ENCODE data around the gene FAM168A. TPM values are rescaled to one million over a fixed set of nuclear protein-coding genes. Genes with fewer than 3 reads are reported as not detected.

The FAM168A gene
- total RNA-seq, 1 donor from 2014 or later: 29.7 TPM

DNA sequence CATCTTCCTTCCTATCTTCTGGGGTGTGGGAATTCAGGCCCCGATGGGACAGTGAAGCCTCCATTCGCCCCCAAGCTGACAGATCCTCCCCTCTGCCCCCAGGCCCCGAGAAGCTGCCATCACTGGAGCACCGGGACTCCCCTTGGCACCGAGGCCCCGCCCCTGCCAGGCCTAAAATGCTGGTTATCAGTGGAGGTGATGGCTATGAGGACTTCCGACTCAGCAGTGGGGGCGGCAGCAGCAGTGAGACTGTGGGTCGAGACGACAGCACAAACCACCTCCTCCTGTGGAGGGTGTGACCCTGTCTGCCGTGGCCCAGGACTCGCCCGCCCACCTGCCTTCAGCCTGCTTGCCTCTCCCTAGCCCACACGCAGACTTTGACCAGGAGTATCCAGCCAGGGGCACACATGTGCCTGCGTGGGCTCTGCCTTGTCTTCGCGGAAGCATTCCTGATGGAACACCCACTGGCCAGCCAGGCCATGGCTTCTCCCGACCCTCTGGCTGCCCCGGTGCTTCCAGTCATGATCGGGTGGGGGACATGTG is 230.4 kb downstream of the FAM168A start:
- no peak for DNase-seq (ENCODE audit: low spot score)

DNA sequence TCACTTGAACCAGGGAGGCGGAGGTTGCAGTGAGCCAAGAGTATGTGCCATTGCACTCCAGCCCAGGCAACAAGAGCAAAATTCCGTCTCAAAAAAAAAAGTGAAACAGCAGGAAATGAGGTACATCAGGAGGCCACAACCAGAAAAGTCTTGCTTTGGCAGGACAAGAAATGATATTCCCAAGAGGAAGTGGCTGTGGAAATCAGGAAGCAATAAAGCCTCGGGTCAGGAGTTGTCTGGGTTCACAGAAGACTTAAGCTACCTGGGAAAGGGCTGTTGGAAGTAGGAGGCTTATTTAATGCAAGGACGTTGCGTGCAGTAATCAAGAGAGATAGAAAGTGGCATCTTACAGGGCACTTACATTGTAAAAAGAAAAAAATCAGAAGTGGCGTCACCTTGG is 231.0 kb downstream of the FAM168A start:
- no peak for DNase-seq (ENCODE audit: low spot score)

DNA sequence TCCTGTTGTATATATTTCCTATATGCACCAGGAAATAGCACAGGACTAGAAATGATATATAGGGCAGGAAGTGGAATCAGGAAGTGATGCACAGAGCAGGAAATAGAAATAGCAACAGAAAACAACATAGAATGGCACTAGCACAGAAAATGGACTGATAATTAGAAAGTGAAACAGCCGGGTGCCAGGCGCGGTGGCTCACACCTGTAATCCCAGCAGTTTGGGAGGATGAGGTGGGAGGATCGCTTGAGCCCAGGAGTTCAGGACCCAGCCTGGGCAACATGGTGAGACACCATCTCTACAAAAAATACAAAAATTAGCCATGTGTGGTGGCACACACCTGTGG is 231.7 kb downstream of the FAM168A start:
- no peak for DNase-seq (ENCODE audit: low spot score)

DNA sequence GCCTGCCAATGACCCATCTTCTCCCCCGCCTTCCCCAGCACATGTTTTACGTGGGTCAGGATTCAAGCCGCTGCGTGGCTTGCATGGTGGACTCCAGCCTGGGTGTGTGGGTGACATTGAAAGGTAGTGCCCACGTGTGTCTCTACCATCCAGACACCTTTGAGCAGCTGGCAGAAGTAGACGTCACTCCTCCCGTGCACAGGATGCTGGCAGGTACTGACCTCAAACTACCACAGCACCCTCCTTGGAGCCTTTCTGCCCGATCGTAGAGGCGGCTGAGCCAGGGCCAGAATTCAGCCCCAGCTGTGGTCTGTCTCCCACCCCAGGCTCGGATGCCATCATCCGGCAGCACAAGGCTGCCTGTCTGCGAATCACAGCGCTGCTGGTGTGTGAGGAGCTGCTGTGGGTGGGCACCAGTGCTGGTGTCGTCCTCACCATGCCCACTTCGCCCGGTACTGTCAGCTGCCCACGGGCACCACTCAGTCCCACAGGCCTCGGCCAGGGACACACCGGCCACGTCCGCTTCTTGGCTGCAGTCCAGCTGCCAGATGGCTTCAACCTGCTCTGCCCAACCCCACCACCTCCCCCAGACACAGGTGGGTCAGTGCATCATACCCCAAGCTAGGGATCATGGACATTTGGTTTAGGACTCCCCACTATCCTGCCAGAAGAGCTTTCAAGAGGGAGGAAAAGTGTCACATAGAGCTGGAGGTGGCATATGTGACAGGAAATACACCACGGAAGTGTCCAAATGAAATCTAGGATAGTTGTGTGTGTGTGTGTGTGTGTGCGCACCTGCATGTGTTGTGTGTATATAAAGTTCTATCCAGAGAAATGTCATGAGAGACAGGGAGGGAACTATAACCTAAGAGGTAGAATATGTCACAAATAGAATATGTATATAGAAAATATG is 232.3 kb downstream of the FAM168A start:
- DNase-seq (ENCODE audit: low spot score): no peak

DNA sequence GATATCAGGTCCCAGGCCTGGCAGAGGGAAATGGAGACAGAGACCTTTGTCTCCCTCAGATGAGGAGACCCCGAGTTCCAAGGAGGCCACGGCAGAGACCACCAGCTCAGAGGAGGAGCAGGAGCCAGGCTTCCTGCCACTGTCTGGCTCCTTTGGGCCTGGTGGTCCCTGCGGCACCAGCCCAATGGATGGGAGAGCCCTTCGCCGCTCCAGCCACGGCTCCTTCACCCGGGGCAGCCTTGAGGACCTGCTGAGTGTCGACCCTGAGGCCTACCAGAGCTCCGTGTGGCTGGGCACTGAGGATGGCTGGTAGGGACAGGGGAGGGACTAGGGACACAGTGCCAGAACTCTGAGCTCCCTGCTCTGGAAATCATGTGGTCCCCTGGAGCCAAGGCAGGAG is 234.8 kb downstream of the FAM168A start:
- no peak for DNase-seq (ENCODE audit: low spot score)

DNA sequence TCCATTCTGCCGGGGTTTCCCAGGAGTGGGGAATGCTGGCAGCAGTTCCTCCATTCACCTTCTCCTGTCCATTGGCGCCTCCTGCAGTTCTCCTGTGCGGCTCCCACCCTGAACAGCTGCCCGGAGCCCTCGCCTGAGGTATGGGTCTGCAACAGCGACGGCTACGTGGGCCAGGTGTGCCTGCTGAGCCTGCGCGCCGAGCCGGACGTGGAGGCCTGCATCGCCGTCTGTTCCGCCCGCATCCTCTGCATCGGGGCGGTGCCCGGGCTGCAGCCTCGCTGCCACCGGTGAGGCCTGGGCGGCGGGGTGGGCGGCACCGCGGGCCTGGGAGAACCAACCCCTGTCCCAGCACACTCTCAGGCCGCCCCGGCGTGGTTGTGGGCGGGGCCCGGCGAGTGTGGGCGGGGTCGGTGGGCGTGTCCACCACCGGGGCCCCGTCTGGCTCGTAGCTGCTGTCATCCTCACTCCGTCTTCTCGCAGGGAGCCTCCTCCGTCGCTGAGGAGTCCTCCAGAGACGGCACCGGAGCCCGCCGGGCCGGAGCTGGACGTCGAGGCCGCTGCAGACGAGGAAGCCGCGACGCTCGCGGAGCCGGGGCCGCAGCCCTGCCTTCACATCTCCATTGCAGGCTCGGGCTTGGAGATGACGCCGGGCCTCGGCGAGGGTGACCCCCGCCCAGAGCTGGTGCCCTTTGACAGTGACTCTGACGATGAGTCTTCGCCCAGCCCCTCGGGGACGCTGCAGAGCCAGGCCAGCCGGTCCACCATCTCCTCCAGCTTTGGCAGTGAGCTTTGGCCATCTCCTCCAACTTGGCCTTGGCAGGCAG is 235.7 kb downstream of the FAM168A start:
- no peak for DNase-seq (ENCODE audit: low spot score)

DNA sequence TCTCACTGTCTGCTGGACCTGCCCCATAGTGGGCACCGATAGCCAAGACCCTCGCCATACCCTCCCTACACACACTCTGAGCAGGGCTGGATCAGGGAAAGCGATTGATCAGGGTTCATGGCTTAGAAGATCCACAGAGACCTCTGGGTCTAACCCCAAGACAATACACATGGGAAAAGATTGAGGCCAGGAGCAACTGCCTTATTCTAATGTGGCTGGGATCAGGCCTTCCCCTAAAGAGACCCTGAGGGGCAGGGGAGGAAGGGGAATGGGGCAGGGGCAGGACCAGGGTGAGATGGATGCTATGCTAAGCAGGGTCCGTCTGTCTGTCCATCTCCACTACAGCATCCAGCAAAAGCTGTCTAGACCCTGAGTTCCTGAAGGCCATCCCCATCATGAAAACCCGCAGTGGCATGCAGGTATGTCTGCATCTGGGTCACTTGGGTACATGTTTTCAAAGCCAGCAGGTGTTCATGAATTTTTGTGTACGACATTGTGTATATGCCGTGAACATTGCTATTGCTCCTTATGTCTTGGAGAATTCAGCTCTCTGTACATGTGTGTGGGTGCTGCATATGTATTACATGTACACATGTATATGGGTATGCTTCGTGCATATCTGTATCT is 237.1 kb downstream of the FAM168A start:
- DNase-seq (ENCODE audit: low spot score): no peak

DNA sequence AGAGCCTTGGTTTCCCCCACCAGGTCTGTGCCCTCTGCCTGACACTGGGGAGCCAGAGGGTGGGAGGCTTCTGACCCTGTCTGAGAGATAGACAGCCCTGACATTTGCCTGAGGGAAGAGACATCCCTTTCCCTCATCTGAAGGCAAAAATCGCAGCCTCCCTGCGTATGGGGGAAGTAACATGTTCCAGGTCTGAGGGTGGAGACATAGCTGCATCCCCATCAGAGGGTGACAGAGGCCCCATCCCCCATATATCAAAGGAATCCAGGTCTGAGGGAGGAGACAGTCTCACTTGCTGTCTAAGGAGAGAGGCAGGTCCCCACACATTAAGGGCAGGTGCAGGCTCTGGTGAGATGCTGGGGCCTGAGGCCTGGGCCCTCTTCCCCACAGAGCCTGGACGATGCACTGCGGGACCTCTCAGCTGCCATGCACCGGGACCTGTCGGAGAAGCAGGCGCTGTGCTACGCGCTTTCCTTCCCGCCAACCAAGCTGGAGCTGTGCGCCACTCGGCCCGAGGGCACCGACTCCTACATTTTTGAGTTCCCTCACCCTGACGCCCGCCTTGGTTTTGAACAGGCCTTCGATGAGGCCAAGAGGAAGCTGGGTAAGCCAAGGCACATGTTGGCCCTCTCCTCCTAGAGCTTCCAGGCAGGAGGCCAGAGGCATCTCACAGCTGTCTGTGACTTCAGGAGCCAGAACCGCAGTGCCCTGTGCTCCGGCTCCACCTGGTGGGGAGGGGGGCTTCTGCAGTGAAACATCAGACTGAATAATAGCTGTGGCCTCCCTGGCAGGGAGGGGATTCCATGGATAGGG is 237.8 kb downstream of the FAM168A start:
- no peak for DNase-seq (ENCODE audit: low spot score)

DNA sequence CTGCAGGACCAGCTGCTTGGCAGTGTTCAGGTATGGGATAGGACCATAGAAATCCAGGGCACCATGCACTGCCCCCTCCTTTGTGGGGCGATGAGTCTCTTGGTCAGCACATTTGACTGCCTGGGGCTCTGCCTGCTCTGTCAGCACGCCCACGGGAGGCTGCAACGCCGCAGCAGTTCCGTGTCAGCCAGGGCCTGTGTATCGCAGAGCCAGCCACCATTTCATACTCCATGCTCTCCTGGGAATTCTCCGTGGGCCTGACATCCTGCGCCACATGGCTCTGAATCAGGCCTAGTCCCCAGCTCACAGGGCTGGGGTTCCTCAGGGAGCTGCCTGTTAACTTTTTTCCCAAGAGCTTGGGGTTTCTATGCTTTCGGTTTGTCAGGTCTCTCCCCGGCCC is 238.6 kb downstream of the FAM168A start:
- DNase-seq (ENCODE audit: low spot score): no peak

DNA sequence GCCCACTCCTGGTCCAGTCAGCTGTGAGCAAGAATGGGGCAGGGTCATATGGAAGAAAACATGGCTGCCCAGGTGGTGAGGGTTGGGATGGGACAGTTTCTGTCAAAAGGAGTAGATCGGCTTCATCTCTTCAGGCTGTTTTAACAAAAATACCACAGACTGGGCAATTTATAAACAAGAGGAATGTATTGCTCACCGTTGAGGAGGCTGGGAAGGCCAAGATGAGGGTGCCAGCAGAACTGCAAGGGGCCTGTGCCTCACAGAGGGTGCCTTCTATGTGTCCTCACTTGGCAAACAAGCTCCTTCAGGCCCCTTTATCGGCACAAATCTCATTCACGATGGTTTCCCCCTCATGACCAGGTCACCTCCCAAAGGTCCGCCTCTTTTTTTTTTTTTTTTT is 239.8 kb downstream of the FAM168A start:
- DNase-seq (ENCODE audit: low spot score): no peak

DNA sequence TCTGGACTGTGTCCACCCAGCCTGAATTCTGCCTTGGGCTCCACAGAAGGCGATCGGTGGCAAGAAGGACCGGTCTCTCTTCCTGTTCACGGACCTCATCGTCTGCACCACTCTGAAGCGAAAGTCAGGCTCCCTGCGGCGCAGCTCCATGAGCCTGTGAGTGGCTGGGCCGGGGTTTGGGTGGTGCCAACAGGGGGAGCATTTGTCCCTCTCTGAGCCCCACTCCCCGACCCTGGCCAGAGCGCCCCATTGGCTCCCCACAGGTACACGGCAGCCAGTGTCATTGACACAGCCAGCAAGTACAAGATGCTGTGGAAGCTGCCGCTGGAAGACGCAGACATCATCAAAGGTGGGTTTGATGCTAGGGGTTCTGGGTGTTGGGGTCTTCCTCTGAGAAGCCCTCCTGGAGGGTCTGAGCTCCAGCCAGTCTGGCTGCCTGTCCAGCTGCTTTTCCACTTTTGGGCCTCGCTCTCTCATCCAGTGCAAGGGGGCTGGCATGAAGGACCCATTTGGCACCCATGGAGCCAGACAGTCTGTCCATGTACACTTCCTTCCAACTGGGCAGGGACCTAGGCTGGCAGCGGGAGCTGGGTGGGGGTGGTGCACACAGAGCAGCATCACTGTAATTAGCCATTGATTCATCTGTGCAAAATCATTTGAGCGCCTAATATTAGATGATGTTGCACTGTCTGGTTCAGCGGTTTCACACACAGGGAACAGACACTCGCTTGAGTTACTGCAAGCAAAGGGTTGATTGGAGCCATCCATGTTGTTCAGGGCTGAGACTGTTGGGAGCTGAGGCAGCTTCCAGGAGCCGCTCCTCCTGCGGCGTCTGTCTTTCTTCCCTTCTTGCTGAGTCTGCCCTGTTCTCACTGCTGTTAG is 240.7 kb downstream of the FAM168A start:
- no peak for DNase-seq (ENCODE audit: low spot score)

DNA sequence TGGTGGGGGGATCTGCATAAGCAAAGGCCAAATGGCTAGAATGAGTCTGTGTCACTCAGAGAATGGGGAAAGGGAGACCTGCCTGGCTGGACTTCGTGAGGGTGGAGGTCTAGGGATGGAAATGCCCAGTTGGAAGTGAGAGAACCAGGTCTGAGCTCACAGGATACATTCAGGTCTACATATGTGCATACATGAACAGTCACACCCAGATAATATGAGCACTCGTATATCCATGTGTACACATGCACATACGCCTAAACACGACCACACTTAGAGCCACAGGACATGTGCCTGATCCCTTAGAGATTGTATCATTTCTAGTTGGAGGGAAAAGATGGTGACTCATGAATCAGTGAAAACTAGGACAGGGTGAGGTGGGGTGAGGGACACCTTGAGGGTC is 242.8 kb downstream of the FAM168A start:
- DNase-seq (ENCODE audit: low spot score): no peak

DNA sequence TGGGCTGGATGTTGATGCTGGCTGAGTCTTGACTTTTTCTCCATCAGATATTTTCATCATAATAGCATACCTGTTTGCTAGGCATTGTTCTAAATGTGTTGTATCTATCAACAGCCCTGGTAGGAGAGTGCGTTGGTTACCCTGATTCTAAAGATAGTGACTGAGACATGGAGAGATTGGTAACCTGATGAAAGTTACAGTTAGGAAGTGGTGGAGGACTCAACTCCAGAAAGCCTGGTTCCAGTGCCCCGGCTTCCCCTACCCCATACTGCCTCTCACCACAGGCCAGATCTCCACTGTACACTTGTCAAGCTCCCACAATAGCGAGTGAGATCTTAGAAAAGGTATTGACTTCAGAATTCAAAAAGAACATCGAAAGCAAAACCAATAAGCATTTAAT is 244.5 kb downstream of the FAM168A start:
- no peak for DNase-seq (ENCODE audit: low spot score)

DNA sequence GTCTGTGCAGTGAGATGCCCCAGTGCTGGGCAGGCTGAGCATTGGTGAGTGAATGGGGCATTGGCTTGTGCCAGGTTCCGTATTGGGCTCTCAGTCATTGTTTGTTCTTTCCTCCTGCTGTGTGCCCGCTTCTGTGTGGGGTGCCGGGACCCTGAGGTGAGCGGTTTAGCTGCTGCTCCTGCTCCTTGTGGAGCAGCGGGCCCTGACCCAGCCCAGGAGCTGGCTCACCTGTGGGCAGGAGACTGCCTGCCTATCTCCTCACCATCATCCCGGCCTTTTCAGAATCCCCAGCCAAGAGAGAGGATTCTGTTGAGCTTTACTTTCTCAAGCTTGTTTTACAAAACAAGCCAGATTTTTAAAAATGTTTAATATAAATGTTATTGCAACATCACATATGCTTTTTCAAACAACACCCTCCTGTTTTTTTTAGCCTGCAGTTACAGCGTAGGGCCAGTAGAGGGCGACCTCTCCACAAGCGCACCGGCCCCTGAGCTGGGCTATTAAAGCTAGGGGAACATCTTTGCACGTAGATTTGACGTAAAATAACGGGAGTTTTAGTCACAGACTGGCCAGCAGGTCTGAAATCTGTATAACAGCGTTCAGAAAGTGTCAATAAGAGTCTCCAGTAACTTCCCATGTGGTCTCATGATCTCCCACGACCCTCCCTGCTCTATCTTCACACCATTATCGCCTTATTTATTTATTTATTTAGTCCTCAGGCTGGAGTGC is 246.8 kb downstream of the FAM168A start:
- no peak for DNase-seq (ENCODE audit: low spot score)

Other genes starting within 250 kb of the FAM168A start
- 3.6 TPM for gene RELT, start 221.7 kb downstream of the FAM168A start, total RNA-seq
- gene PLEKHB1, start 48.5 kb upstream of the FAM168A start, total RNA-seq: 10.8 TPM
- gene RAB6A, start 163.0 kb upstream of the FAM168A start, total RNA-seq: 121 TPM
- gene MRPL48, start 189.8 kb upstream of the FAM168A start, total RNA-seq: 39.4 TPM